GM12873 (cell line): Measurements from ENCODE around the gene TAGLN2.

Experiments used
- CTCF ChIP-seq: IDR thresholded peaks from 2 replicates; pipeline ENCODE4 v1.5.1; 2012; ENCODE audit warnings: low read depth, mild to moderate bottlenecking, moderate library complexity, low read length, control low read depth; ENCODE audit not compliant: insufficient read depth; ENCODE audit errors: missing control alignments

TAGLN2 gene

GRCh38 chr1:159898527-159898926, 26.8 kb downstream of the TAGLN2 start:
- TF ChIP-seq CTCF = no peak

GRCh38 chr1:159897962-159898361, 27.3 kb downstream of the TAGLN2 start:
- no peak for TF ChIP-seq CTCF

GRCh38 chr1:159896546-159896930, 28.8 kb downstream of the TAGLN2 start:
- no peak for TF ChIP-seq CTCF

GRCh38 chr1:159895836-159896545, 29.3 kb downstream of the TAGLN2 start:
- no peak for TF ChIP-seq CTCF

- TF ChIP-seq CTCF = no peak
Measured at GRCh38 chr1:159895286-159895685, 30.0 kb downstream of the TAGLN2 start.

GRCh38 chr1:159892944-159893343, 32.4 kb downstream of the TAGLN2 start:
- peak; percentile 30 for TF ChIP-seq CTCF

GRCh38 chr1:159891275-159892157, 33.8 kb downstream of the TAGLN2 start:
- peak; percentile 99 for TF ChIP-seq CTCF
